Trophoblast cell (in vitro differentiated cells and primary cell): ENCODE measurements around the gene GNAS.

Experiments
- DNase-seq, 2 donors: peaks; one replicate each; pipeline ENCODE4 v3.0.0-alpha.2; 2016
- H2AFZ ChIP-seq: 2 replicates; pipeline ENCODE4 v1.6.1; 2013; ENCODE audit warnings: low read length, moderate library complexity, mild to moderate bottlenecking; ENCODE audit not compliant: insufficient read depth, poor library complexity
- H2AK5ac ChIP-seq: 2 replicates; pipeline ENCODE4 v1.6.1; 2013; ENCODE audit warnings: mild to moderate bottlenecking, low read length
- H2BK120ac ChIP-seq: 2 replicates; pipeline ENCODE4 v1.6.1; 2013; ENCODE audit warnings: low read length, mild to moderate bottlenecking, moderate library complexity; ENCODE audit not compliant: insufficient read depth, poor library complexity
- H2BK12ac ChIP-seq: 2 replicates; pipeline ENCODE4 v1.6.1; 2013; ENCODE audit warnings: mild to moderate bottlenecking, low read length, moderate library complexity
- H2BK5ac ChIP-seq: 2 replicates; pipeline ENCODE4 v1.6.1; 2013; ENCODE audit warnings: low read length, low read depth, moderate library complexity, mild to moderate bottlenecking; ENCODE audit not compliant: poor library complexity
- H3K14ac ChIP-seq: 2 replicates; pipeline ENCODE4 v1.6.1; 2013; ENCODE audit warnings: mild to moderate bottlenecking, low read length
- H3K18ac ChIP-seq: 2 replicates; pipeline ENCODE4 v1.6.1; 2013; ENCODE audit warnings: mild to moderate bottlenecking, low read length
- H3K23ac ChIP-seq: 2 replicates; pipeline ENCODE4 v1.6.1; 2013; ENCODE audit warnings: low read length
- H3K27ac ChIP-seq: 2 replicates; pipeline ENCODE4 v1.5.1; 2013; ENCODE audit warnings: low read depth, mild to moderate bottlenecking, inconsistent platforms, low read length, moderate library complexity
- H3K27me3 ChIP-seq: 2 replicates; pipeline ENCODE4 v1.6.1; 2013; ENCODE audit warnings: inconsistent platforms, mild to moderate bottlenecking, low read length, moderate library complexity; ENCODE audit not compliant: insufficient read depth
- H3K36me3 ChIP-seq, 2 experiments: 1 replicate in 1 of 2; 2 replicates in 1 of 2; pipeline ENCODE4 v1.6.1; 2013; ENCODE audit warnings: low read length in 2 of 2, mild to moderate bottlenecking in 2 of 2, moderate library complexity in 1 of 2; ENCODE audit not compliant: insufficient read depth in 2 of 2, control insufficient read depth in 1 of 2
- H3K4ac ChIP-seq: 2 replicates; pipeline ENCODE4 v1.6.1; 2013; ENCODE audit warnings: low read depth, mild to moderate bottlenecking, low read length, moderate library complexity
- H3K4me1 ChIP-seq, 2 experiments: 1 replicate in 1 of 2; 2 replicates in 1 of 2; pipeline ENCODE4 v1.6.1; 2013; ENCODE audit warnings: low read length in 2 of 2, mild to moderate bottlenecking in 2 of 2, moderate library complexity in 1 of 2; ENCODE audit not compliant: insufficient read depth in 2 of 2, control insufficient read depth in 1 of 2
- H3K4me2 ChIP-seq: 2 replicates; pipeline ENCODE4 v1.6.1; 2013; ENCODE audit warnings: inconsistent platforms, mild to moderate bottlenecking, low read length, moderate library complexity
- H3K4me3 ChIP-seq: 2 replicates; pipeline ENCODE4 v1.5.1; 2013; ENCODE audit warnings: mild to moderate bottlenecking, low read depth, low read length, inconsistent platforms
- H3K79me1 ChIP-seq: one replicate; pipeline ENCODE4 v1.6.1; 2013; ENCODE audit warnings: low read length
- H3K79me2 ChIP-seq: 2 replicates; pipeline ENCODE4 v1.6.1; 2013; ENCODE audit warnings: low read length, mild to moderate bottlenecking; ENCODE audit not compliant: control insufficient read depth, insufficient read depth, poor library complexity
- H3K9ac ChIP-seq: 2 replicates; pipeline ENCODE4 v1.6.1; 2013; ENCODE audit warnings: mild to moderate bottlenecking, low read length
- H3K9me3 ChIP-seq: 2 replicates; pipeline ENCODE4 v1.6.1; 2013; ENCODE audit warnings: low read depth, mild to moderate bottlenecking, control low read depth, inconsistent platforms, low read length; ENCODE audit not compliant: insufficient read depth
- H4K12ac ChIP-seq: 2 replicates; pipeline ENCODE4 v1.6.1; 2013; ENCODE audit warnings: low read depth, mild to moderate bottlenecking, low read length, moderate library complexity
- H4K8ac ChIP-seq: 2 replicates; pipeline ENCODE4 v1.6.1; 2013; ENCODE audit warnings: low read depth, mild to moderate bottlenecking, low read length, moderate library complexity
- H4K91ac ChIP-seq: one replicate; pipeline ENCODE4 v1.6.1; 2013; ENCODE audit warnings: low read depth, mild to moderate bottlenecking, low read length, moderate library complexity
- WGBS: extraction: QIAGEN DNeasy Blood & Tissue Kit; methylation state at CpG from one replicate; pipeline ENCODE4 v1.1.7; 2013; ENCODE audit warnings: missing lambda C conversion rate; ENCODE audit not compliant: insufficient read length, insufficient coverage; ENCODE audit errors: extremely low coverage; 5-methylcytosine and 5-hydroxymethylcytosine counted together

GNAS gene

DNA sequence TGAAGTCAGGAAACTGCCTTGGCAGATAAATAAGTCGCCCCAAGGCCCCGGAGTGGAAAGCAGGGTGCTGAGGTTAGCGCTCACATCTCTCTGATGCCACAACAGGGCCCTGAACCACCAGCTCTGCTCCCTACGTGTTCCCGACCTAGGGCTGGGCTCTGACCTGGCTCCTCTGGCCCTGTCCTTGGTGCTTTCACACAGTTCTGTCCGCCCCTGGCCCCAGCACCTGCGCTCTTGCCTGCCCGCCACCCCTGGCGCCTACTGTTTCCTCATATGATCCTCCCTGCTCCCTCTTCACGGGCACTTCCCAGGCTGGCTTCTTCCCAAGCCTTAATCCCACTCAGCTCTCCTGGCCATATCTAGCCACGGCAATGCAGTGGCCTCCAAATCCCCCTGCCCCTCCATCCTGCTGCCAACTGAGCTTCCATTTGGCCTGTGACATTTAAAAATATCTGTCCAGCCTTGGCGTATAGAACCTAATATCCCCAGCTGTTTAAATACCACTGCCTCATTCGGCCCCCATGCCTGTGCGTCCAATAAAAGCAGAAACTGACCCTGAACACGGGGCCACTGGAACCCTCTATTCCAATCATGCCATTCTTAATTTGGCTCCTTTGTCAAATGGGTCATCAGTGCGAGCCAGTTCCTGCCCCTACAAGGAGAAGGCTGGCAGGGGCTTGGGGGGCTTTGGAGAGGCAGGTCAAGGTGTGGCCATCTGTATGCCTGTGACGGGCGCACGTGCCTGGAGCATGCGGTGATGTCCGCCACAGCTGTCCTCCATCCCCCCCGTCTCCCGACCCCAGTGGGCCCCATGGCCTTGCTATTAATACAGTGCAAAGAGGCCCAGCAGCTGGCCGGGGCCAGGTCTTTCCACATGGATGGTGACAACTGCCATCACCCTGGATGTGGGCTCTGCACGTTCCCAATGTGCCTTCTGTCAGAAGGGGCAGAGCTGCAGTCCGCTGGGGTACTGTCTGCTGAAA, 29.5 kb upstream of the GNAS start:
- no CpG with 5 or more reads among the region's 26 CpGs for WGBS
- no peak overlapping the region for H3K4me3 ChIP-seq

DNA sequence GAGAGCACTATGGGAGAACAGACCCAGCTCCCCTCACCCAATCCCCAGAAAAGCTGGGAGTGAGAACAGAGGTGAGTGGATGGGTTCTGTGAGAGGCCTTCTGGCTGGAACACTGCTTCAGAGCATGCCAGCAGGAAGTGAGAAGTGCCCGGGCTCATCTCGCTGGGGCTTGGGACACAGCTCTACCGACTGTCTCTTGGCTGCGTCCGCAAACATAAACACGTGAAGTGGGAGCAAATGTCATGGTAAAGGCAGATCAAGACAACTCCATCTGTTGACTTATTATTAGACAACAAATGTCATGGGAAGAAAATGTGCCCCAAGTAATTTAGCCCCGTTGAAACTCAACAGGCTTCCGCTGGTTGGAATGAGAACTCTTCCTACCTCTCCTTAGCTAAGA, 27.7 kb upstream of the GNAS start:
- H4K8ac ChIP-seq = no peak overlapping the region
- H2AFZ ChIP-seq = no peak overlapping the region
- H3K18ac ChIP-seq = no peak overlapping the region
- no peak overlapping the region for H2AK5ac ChIP-seq
- no peaks in the 10 kb centered on the region for H3K79me2 ChIP-seq
- no peak overlapping the region for H2BK120ac ChIP-seq
- no peak overlapping the region for H4K91ac ChIP-seq
- no peak overlapping the region for H3K27ac ChIP-seq
- H3K4me2 ChIP-seq = no peak overlapping the region
- no peak for DNase-seq
- peaks cover 0 to 2% of the 10 kb centered on the region in 2 experiments for H3K4me1 ChIP-seq
- H3K9me3 ChIP-seq = peaks cover 8% of the 10 kb centered on the region
- H2BK12ac ChIP-seq = no peak overlapping the region
- H3K14ac ChIP-seq = no peak overlapping the region
- H3K27me3 ChIP-seq = no peaks in the 10 kb centered on the region
- H2BK5ac ChIP-seq = no peak overlapping the region
- H3K4ac ChIP-seq = no peak overlapping the region
- no peak overlapping the region for H3K4me3 ChIP-seq
- H3K79me1 ChIP-seq = no peaks in the 10 kb centered on the region
- no peak overlapping the region for H3K9ac ChIP-seq
- WGBS = no CpG with 5 or more reads among the region's 8 CpGs
- no peak overlapping the region for H3K23ac ChIP-seq
- H4K12ac ChIP-seq = no peak overlapping the region
- peaks cover 2 to 8% of the 10 kb centered on the region in 2 experiments for H3K36me3 ChIP-seq

More for the DNA sequence above, 29.5 kb upstream of the GNAS start:
- H3K79me2 ChIP-seq = no peaks in the 10 kb centered on the region
- H4K8ac ChIP-seq = no peak overlapping the region
- peaks cover 2 to 8% of the 10 kb centered on the region in 2 experiments for H3K36me3 ChIP-seq
- DNase-seq = no peak
- H3K27ac ChIP-seq = no peak overlapping the region
- no peak overlapping the region for H2AFZ ChIP-seq
- H3K27me3 ChIP-seq = no peaks in the 10 kb centered on the region
- H3K4me1 ChIP-seq = peaks cover 3 to 7% of the 10 kb centered on the region in 2 experiments
- peaks cover 11% of the 10 kb centered on the region for H3K9me3 ChIP-seq
- H4K12ac ChIP-seq = no peak overlapping the region
- no peak overlapping the region for H2BK12ac ChIP-seq
- no peak overlapping the region for H3K23ac ChIP-seq
- H3K4ac ChIP-seq = no peak overlapping the region
- no peak overlapping the region for H2AK5ac ChIP-seq
- H4K91ac ChIP-seq = no peak overlapping the region
- no peak overlapping the region for H3K14ac ChIP-seq
- H3K79me1 ChIP-seq = no peaks in the 10 kb centered on the region
- H2BK5ac ChIP-seq = no peak overlapping the region
- H2BK120ac ChIP-seq = no peak overlapping the region
- H3K4me2 ChIP-seq = no peak overlapping the region
- no peak overlapping the region for H3K9ac ChIP-seq
- no peak overlapping the region for H3K18ac ChIP-seq

DNA sequence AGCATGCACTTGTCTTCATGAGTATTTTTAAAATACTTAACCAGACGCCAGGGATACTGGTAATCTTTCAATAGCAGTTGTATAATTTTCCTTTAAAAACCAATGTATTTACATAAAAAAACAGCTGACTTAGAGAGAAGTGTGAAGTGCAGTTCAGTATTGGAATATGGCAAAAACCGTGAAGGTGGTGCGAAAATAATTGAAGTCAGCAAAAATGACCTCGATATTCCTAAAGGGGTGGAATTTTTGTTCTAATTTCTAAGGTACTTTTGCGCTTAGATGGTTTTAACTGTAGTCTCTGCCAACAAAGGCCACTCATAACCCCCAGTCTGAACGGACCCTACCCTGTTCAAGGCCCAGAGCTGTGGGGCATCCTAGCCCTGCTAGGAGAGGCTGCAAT, 27.1 kb upstream of the GNAS start:
- H2BK12ac ChIP-seq = no peak overlapping the region
- no peak overlapping the region for H3K14ac ChIP-seq
- H3K9ac ChIP-seq = no peak overlapping the region
- no peak overlapping the region for H4K12ac ChIP-seq
- H3K27me3 ChIP-seq = no peaks in the 10 kb centered on the region
- no peak overlapping the region for H2BK120ac ChIP-seq
- H4K8ac ChIP-seq = no peak overlapping the region
- H3K4me2 ChIP-seq = no peak overlapping the region
- no peak overlapping the region for H3K18ac ChIP-seq
- no CpG with 5 or more reads among the region's 6 CpGs for WGBS
- no peak for DNase-seq
- no peak overlapping the region for H2BK5ac ChIP-seq
- no peaks in the 10 kb centered on the region for H3K79me1 ChIP-seq
- H2AK5ac ChIP-seq = no peak overlapping the region
- peaks cover 13% of the 10 kb centered on the region for H3K9me3 ChIP-seq
- peaks cover 0 to 2% of the 10 kb centered on the region in 2 experiments for H3K4me1 ChIP-seq
- H2AFZ ChIP-seq = no peak overlapping the region
- no peak overlapping the region for H3K27ac ChIP-seq
- H3K4ac ChIP-seq = no peak overlapping the region
- H4K91ac ChIP-seq = no peak overlapping the region
- no peaks in the 10 kb centered on the region for H3K79me2 ChIP-seq
- H3K23ac ChIP-seq = no peak overlapping the region
- no peak overlapping the region for H3K4me3 ChIP-seq
- peaks cover 2 to 8% of the 10 kb centered on the region in 2 experiments for H3K36me3 ChIP-seq

DNA sequence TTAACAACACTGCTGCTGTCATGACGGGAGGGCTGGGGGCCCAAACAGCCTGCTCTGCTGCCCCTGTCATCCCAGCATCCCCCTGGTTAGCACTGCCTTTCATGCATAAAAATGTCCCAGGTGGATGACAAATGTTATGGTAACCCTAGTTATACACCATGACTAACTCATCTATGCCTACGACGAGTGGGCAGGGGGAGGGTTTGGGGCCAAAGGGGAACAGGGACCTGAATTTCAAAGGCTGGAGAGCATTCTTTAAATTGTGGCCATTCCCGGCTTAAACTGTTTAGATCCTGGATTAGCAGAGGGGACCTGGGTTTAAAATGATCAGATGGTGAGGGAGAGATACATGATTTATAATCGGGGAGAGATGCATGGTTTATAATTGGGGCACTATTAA, 26.2 kb upstream of the GNAS start:
- H3K79me1 ChIP-seq = no peaks in the 10 kb centered on the region
- H3K4ac ChIP-seq = no peak overlapping the region
- H3K4me1 ChIP-seq = peaks cover 0 to 2% of the 10 kb centered on the region in 2 experiments
- H4K91ac ChIP-seq = no peak overlapping the region
- no peak overlapping the region for H3K14ac ChIP-seq
- no peak for DNase-seq
- H3K27ac ChIP-seq = no peak overlapping the region
- H3K23ac ChIP-seq = no peak overlapping the region
- no CpG with 5 or more reads among the region's 5 CpGs for WGBS
- H3K9me3 ChIP-seq = peaks cover 10% of the 10 kb centered on the region
- no peak overlapping the region for H2BK12ac ChIP-seq
- H3K27me3 ChIP-seq = no peaks in the 10 kb centered on the region
- no peaks in the 10 kb centered on the region for H3K79me2 ChIP-seq
- no peak overlapping the region for H4K8ac ChIP-seq
- H2AK5ac ChIP-seq = no peak overlapping the region
- H3K9ac ChIP-seq = no peak overlapping the region
- no peak overlapping the region for H3K4me3 ChIP-seq
- H2BK5ac ChIP-seq = no peak overlapping the region
- no peak overlapping the region for H3K18ac ChIP-seq
- H3K4me2 ChIP-seq = no peak overlapping the region
- H2BK120ac ChIP-seq = no peak overlapping the region
- H4K12ac ChIP-seq = no peak overlapping the region
- H3K36me3 ChIP-seq = peaks cover 0 to 4% of the 10 kb centered on the region in 2 experiments
- H2AFZ ChIP-seq = no peak overlapping the region
